GM19023 (cell line): ENCODE data around the gene LDLRAP1.

Experiments
- ATAC-seq: cut with Tn5 transposase; IDR thresholded peaks from one replicate; pipeline ENCODE4 v1.9.1; 2021; ENCODE audit warnings: mild to moderate bottlenecking, moderate library complexity; ENCODE audit not compliant: unreplicated experiment

Gene LDLRAP1

DNA sequence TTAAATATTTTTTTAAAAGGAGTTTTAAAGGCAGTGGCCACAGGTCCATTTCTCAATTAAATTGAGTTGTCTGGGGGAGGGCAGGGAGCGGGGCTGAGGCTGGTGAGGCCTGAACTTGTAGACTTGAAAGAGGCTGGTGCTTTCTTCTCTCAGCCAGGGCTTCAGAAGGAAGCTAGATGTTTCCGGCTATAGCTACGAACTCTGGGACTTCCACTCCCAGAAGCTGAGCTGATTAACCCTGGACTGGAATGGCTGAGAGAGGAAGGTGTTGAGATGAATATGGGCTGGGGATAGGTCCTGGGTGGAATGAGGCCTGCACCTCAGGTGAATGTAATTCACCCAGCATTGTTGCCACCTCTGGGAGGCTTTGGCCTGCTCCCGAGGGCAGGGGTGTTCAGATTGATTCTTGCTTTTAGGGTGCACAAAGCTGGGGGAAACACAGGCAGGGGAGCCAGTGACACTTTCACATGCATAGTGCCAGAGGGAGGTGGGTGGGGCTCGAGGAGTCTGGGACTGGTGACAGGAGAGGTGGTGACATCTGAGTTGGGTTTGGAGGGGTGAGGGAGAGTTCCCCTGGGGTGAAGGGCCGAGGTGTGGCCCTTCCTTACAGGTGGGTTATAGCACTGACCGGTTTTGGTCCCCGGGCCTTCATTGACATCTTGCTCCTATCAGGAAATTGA lies 18.2 kb downstream of the LDLRAP1 start:
- no peak for ATAC-seq

DNA sequence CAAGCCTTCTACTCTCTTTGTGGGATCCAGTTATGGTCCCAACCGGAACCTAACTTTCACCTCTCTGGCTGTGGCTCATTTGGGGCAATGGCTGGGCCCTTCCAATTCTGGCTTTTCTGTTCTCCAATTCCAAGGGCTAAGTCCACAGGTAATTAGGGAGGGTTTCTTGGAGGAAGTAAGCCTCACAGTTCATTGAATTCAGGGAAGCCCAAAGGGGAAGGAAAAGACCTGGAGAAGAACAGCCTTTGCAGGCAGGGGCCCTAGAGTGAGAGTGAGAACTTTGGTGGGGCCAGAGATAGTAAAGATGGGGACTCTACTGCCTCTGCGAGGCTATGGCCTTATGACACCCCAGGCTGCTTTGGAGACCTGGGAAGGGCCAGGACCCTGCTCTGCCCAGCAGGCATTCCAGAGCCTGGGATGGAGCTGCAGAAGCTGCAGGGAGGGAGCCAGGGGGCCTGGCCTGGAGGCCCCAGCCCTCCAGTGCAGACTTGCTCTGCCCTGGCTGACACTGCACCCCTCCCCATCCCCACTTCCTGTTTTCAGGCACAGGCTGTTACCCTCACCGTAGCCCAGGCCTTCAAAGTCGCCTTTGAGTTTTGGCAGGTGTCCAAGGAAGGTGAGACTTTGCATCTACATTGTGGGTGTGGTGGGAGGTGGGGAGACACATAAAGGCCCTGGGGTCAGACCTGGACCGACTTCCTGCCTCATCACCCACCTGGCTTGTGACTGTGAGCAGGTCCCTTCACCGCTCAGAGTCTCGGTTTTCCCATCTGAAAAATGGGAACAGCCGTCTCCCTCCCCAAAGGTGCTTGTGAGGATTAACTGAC lies 18.9 kb downstream of the LDLRAP1 start:
- peak; percentile 66 for ATAC-seq

- ATAC-seq: no peak
Observed at GRCh38 chr1:25562928-25563283, 19.5 kb downstream of the LDLRAP1 start.

GRCh38 chr1:25563330-25564215 lies 20.2 kb downstream of the LDLRAP1 start:
- ATAC-seq: no peak

DNA sequence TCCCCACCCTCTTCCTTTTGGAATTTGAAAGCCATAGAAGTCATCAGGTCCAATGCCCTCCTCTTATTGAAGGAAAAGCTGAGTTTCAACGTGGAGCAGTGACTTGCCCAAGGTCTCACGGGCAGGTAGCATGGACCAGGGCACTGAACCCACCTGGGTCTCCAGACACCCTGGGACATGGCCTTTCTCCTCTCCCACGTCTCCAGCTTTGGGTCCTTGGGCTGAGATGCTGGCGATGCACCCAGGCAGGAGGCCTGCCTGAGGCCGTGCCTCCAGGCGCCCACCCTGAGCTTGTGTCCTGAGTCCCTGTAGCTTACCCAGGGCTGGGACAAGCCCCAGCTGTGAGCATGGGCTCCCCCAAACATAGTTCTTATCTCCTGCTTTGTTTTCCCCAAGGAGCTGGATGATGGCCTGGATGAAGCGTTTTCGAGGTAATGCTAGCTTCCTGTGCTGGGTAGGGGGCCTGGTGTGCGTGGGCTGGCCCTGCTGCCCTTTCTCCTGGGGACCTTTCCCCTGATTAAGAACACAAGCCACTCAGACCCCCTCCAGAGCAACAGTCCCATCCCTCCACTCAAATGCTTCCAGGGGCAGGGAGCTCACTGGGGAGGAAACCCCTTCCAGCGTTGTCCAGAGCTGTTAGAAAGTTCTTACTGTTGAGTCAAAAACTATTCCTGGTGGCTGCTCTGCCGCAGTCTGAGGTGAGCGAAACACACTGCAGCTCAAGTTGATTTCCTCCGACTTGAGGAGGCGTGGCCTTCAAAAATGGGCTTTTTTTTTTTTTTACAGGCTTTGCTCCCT lies 21.6 kb downstream of the LDLRAP1 start:
- no peak for ATAC-seq

- no peak for ATAC-seq
Observed at GRCh38 chr1:25565626-25566025, 22.2 kb downstream of the LDLRAP1 start.

DNA sequence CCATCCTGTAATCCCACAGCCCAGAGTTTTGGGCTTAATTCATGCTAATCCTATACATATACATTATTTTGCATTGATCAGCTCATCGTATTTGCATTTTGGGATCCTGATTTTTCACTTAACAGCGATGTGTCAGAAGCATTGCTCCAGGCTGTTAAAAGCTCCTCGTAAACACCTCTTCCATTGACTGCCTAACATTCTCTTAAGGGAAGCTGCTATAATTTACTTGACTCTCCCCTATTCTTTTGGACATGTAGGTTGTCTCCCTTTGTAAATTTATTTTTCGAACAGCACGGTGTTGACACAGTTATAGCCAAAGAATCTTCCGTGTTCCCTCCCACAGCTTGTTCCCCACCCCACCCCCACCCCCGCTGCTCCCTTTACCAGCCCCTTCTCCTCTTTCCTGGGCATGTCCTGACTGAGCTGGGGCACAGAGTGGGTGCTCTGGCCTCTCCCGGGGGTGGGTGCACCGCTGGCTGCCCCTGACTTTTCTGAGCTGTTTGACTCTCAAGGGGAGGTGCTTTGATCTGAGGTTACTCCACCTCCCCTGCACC lies 22.8 kb downstream of the LDLRAP1 start:
- no peak for ATAC-seq

DNA sequence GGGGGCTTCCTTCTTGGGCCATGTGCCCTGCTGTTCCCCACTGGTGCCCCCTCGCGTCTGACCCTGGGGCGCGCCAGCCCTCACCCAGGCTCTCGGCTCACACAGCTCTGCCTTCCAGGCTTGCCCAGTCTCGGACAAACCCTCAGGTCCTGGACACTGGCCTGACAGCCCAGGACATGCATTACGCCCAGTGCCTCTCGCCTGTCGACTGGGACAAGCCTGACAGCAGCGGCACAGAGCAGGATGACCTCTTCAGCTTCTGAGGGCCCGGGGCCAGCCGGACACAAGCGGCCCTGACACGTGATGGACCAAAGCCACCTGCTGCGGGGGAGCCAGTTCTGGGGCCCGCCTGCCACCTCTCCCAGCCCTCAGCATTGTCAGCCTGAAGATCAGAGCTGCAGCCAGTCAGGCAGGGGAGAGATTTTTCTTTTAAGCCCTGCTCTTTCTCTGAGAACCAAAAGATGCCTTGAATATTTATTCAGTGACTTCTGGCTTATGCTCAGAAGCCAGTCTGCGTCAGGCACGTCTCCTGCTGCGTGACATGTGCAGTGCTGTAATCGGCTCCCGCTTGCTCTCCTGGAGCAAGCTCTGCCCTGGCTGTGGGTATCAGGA lies 23.4 kb downstream of the LDLRAP1 start:
- ATAC-seq: no peak

DNA sequence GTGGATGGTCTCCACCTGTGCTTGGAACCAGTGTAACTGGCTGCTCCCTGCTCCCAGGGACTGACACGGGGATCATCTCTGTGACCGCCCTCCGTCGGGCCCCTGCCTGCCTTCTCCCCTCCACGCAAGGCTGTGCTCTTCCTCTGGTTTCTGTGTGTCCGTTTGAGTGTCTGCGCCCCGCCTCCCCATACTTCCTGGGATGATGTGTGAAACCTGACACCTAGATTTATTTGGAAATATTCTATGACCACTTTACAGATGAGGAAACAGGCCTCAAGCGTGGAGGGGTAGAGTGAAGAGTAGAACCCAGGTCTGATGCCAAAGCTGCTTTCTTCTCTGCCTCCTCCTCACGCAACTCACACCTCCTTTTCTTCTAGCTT lies 24.3 kb downstream of the LDLRAP1 start:
- no peak for ATAC-seq

- ATAC-seq: no peak
Observed at GRCh38 chr1:25568090-25568833, 24.9 kb downstream of the LDLRAP1 start.

GRCh38 chr1:25568834-25569596 lies 25.6 kb downstream of the LDLRAP1 start:
- no peak for ATAC-seq

DNA sequence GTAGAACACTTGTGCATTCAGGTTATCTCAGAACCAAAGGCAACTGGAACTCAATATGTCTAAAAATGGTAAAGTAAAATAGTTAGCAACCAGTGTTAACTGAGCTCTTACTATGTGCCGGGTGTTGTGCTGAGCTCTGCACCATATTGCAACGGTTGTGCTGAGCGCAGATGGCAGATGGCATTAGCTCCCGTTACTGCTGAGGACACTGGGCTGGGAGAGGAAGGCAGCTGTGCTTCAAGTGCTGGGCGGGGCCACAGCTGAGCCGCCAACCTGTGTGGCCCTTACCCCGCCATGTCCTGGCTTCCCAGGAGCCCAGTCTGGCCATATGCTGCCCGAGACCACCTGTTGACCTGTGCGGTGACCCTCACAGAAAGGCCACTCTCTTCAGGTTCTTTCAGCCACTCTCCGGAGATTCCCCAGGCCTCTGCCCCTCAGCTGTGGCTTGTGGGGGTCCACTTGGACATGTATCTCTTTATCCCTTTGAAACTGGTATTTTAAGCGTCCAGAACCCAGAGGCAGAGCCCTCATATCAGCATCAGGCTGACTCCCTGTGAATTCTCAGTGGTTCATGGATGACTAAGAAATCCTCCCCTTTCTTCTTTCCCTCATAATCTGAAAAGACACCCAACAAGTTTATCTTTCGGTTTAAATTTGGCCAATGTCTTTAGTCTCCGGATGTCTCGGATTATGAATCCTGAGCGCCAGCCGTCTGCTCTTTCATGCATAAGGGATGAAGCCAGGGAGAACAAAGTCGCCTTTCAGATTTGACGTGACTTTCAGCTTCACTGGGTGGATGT lies 26.4 kb downstream of the LDLRAP1 start:
- no peak for ATAC-seq

DNA sequence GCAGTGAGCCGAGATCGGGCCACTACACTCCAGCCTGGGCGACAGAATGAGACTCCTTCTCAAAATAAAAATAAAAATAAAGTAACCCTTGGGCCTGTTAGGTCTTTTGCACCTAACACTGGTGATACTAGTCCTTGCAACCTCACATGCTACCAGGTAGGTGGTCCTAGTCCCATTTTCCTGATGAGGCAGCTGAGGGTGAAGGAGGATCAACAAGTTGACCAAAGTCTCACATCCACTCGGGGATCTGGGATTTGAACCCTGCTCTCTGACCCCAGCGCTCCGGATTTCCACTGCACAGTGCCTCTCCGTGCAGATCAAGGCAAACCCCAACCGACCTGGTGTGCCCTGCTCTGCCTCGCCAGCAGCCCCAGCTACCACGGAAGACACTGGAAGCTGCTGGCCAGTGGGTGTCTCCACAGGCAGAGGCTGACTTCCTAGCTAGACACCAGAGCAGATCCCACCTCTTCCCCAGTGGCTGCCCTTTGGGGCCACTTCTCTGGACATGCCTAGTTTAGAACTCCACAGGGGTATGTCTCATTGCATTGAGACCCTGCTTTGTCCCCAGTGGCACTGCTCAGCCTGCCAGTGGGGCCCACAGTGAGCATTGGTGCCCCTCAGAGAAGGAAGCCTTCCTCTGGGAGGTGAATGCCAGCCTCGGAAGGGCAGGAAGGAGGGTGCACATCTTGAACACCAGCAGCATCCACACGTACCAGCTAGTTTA lies 27.6 kb downstream of the LDLRAP1 start:
- no peak for ATAC-seq

GRCh38 chr1:25571522-25571970 lies 28.1 kb downstream of the LDLRAP1 start:
- ATAC-seq: no peak

GRCh38 chr1:25572107-25572506 lies 28.7 kb downstream of the LDLRAP1 start:
- ATAC-seq: no peak

- ATAC-seq: no peak
Observed at GRCh38 chr1:25572708-25573590, 29.5 kb downstream of the LDLRAP1 start.
